Sigmoid colon (tissue), 7 donors: Measurements from ENCODE around the gene B4GALNT1. TPM values are rescaled to one million over a fixed set of nuclear protein-coding genes. Genes with fewer than 3 reads are reported as not detected.

Experiments used
- DNase-seq: peaks from one replicate; pipeline ENCODE4 v3.0.0-alpha.2; 2019
- H3K27ac ChIP-seq, 4 donors: fragments of 200-600 bp; sonication (generic); one replicate each; pipeline ENCODE4 v1.5.1; 2016 to 2019; ENCODE audit warnings: mild to moderate bottlenecking in 1 of 4
- H3K27me3 ChIP-seq, 3 donors: fragments of 200-600 bp; sonication (generic); one replicate each; pipeline ENCODE4 v1.5.1; 2019; ENCODE audit warnings: mild to moderate bottlenecking in 1 of 3
- H3K36me3 ChIP-seq, 4 donors: fragments of 200-600 bp; sonication (generic); one replicate each; pipeline ENCODE4 v1.5.1; 2016 to 2019
- H3K4me1 ChIP-seq, 4 donors: fragments of 200-600 bp; sonication (generic); one replicate each; pipeline ENCODE4 v1.5.1; 2017 to 2019
- H3K4me3 ChIP-seq, 4 donors: fragments of 200-600 bp; sonication (generic); one replicate each; pipeline ENCODE4 v1.5.1; 2017 to 2019; ENCODE audit warnings: mild to moderate bottlenecking in 2 of 4, moderate library complexity in 1 of 4
- H3K9me3 ChIP-seq, 4 donors: fragments of 200-600 bp in 3 of 4; sonication (generic) in 3 of 4; one replicate each; pipeline versions ENCODE4 v1.5.1 to v1.6.1; 2013 to 2019
- EP300 ChIP-seq, 4 donors: sonication (generic); formaldehyde crosslinking; IDR thresholded peaks; one replicate each; pipeline ENCODE4 v1.6.1; 2017; ENCODE audit warnings: antibody characterized with exemption in 4 of 4
- POLR2A ChIP-seq, 2 donors: fragments of 450-650 bp; IDR thresholded peaks; one replicate each; pipeline ENCODE4 v1.6.1; 2016; ENCODE audit warnings: antibody characterized with exemption in 2 of 2, mild to moderate bottlenecking in 2 of 2, moderate library complexity in 2 of 2
- POLR2AphosphoS5 ChIP-seq, 4 donors: sonication (generic); formaldehyde crosslinking; IDR thresholded peaks; one replicate each; pipeline ENCODE4 v1.6.1; 2017; ENCODE audit warnings: antibody characterized with exemption in 4 of 4
- WGBS, 2 donors: extraction: QIAGEN DNeasy Blood & Tissue Kit; methylation state at CpG; one replicate each; pipeline ENCODE4 v1.1.7; 2013; 5-methylcytosine and 5-hydroxymethylcytosine counted together
- intact Hi-C: fragments of 100-400 bp; cut with DNase I; formaldehyde crosslinking; loops from one replicate; pipeline ENCODE4 v1.15.1; 2023
- polyA plus RNA-seq, 3 donors: library from polyadenylated mRNA; stranded (reverse); fragments of 200-250 nt; gene quantifications; one replicate each; pipeline ENCODE4 v1.2.3, GENCODE V29; 2013
- total RNA-seq, 4 donors: library from RNA; depleted of rRNA; stranded (reverse); fragments of >200 nt; gene quantifications; one replicate each; pipeline ENCODE4 v1.1.0, GENCODE V29; 2016
- TF ChIP-seq, protein P1 (sequence below), 4 experiments: fragments of 450-650 bp in 3 of 4; fragments of 200-600 bp in 1 of 4; IDR thresholded peaks; one replicate each; pipeline ENCODE4 v1.5.1; 2016 to 2019; ENCODE audit warnings: antibody characterized with exemption in 4 of 4, mild to moderate bottlenecking in 3 of 4, moderate library complexity in 2 of 4
- donor health status: healthy with polysubstance abuse.
- donor health status: Bipolar disorder and iron deficiency.
- donor health status: healthy.

Gene B4GALNT1
- total and polyA plus RNA-seq, 7 donors: 0.99 to 4.4 (median 3.2) TPM; not detected in 2

- H3K9me3 ChIP-seq: no peaks in the 10 kb centered on the region
- H3K4me3 ChIP-seq: peak overlapping the region; percentile 67 to 95 (median 86)
- peak overlapping the region; percentile 96 to 97 (median 96) for H3K27ac ChIP-seq
- peak; percentile 93 for DNase-seq
- no peak for TF ChIP-seq EP300 (IDR thresholded peaks at IDR 0.05)
- peak in 3 of 4 donors; percentile 11 to 75 (median 65) for TF ChIP-seq POLR2AphosphoS5 (IDR thresholded peaks at IDR 0.05)
- peak in 1 of 2 donors; percentile 30 for TF ChIP-seq POLR2A (IDR thresholded peaks at IDR 0.05)
- H3K4me1 ChIP-seq: peaks cover 0 to 76% (median 68%) of the 10 kb centered on the region in 4 donors
- H3K36me3 ChIP-seq: peaks cover 6 to 43% (median 28%) of the 10 kb centered on the region in 4 donors
- H3K27me3 ChIP-seq: no peaks in the 10 kb centered on the region
- WGBS, 2 donors: 2 to 3% methylated on average over 29 of the region's 29 CpGs
- intact Hi-C loops: loop anchor here (2.0 to 5.0 kb wide), 2 partner anchors 88 to 524 kb away; partner anchors contain the start of genes DDIT3 and MBD6
These were observed 22.4 kb downstream of the B4GALNT1 start for GRCh38 chr12:57610554-57611107.

- peaks cover 0 to 37% (median 21%) of the 10 kb centered on the region in 4 donors for H3K36me3 ChIP-seq
- 31 to 34% methylated on average over 34 of the region's 34 CpGs for WGBS, 2 donors
These were observed 23.0 kb downstream of the B4GALNT1 start for GRCh38 chr12:57609781-57610553.

GRCh38 chr12:57609101-57609780 is 23.8 kb downstream of the B4GALNT1 start:
- no peak for DNase-seq
- TF ChIP-seq EP300 (IDR thresholded peaks at IDR 0.05) (no peak), POLR2AphosphoS5 (IDR thresholded peaks at IDR 0.05) (no peak), POLR2A (IDR thresholded peaks at IDR 0.05) (no peak)
- TF ChIP-seq, protein P1, sequence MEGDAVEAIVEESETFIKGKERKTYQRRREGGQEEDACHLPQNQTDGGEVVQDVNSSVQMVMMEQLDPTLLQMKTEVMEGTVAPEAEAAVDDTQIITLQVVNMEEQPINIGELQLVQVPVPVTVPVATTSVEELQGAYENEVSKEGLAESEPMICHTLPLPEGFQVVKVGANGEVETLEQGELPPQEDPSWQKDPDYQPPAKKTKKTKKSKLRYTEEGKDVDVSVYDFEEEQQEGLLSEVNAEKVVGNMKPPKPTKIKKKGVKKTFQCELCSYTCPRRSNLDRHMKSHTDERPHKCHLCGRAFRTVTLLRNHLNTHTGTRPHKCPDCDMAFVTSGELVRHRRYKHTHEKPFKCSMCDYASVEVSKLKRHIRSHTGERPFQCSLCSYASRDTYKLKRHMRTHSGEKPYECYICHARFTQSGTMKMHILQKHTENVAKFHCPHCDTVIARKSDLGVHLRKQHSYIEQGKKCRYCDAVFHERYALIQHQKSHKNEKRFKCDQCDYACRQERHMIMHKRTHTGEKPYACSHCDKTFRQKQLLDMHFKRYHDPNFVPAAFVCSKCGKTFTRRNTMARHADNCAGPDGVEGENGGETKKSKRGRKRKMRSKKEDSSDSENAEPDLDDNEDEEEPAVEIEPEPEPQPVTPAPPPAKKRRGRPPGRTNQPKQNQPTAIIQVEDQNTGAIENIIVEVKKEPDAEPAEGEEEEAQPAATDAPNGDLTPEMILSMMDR (IDR thresholded peaks at IDR 0.05): no peak
- Histone ChIP-seq H3K4me1 (peaks cover 0 to 70% (median 58%) of the 10 kb centered on the region in 4 donors), H3K27ac (peak overlapping the region; percentile 96 to 97 (median 96)), H3K36me3 (peaks cover 0 to 30% (median 18%) of the 10 kb centered on the region in 4 donors), H3K27me3 (no peaks in the 10 kb centered on the region), H3K4me3 (peak overlapping the region; percentile 67 to 95 (median 86)), H3K9me3 (no peaks in the 10 kb centered on the region)
- intact Hi-C loops: loop anchor here (5.0 kb wide), 1 partner anchor 62 kb away; the partner anchor contains the start of gene DCTN2
- 71 to 82% methylated on average over 19 of the region's 19 CpGs for WGBS, 2 donors

More at GRCh38 chr12:57609781-57610553, 23.0 kb downstream of the B4GALNT1 start:
- H3K9me3 ChIP-seq: no peaks in the 10 kb centered on the region
- peaks cover 0 to 76% (median 66%) of the 10 kb centered on the region in 4 donors for H3K4me1 ChIP-seq
- H3K27me3 ChIP-seq: no peaks in the 10 kb centered on the region
- H3K27ac ChIP-seq: peak overlapping the region; percentile 96 to 97 (median 96)
- H3K4me3 ChIP-seq: peak overlapping the region; percentile 67 to 95 (median 86)
- TF ChIP-seq EP300 (IDR thresholded peaks at IDR 0.05) (no peak), POLR2A (IDR thresholded peaks at IDR 0.05) (no peak), POLR2AphosphoS5 (IDR thresholded peaks at IDR 0.05) (no peak)
- TF ChIP-seq, protein P1 (IDR thresholded peaks at IDR 0.05): no peak
- intact Hi-C loops: loop anchor here (2.0 to 5.0 kb wide), 3 partner anchors 63 to 523 kb away; partner anchors contain the start of genes DCTN2, DDIT3 and MBD6
- DNase-seq: no peak

- TF ChIP-seq, protein P1 (IDR thresholded peaks at IDR 0.05): no peak
- TF ChIP-seq EP300 (IDR thresholded peaks at IDR 0.05) (no peak), POLR2A (IDR thresholded peaks at IDR 0.05) (no peak), POLR2AphosphoS5 (IDR thresholded peaks at IDR 0.05) (no peak)
- DNase-seq: no peak
- Histone ChIP-seq H3K27ac (peak overlapping the region; percentile 96 to 97 (median 96)), H3K27me3 (no peaks in the 10 kb centered on the region), H3K4me1 (peaks cover 0 to 65% (median 53%) of the 10 kb centered on the region in 4 donors), H3K9me3 (no peaks in the 10 kb centered on the region), H3K4me3 (no peak overlapping the region), H3K36me3 (peaks cover 0 to 23% (median 15%) of the 10 kb centered on the region in 4 donors)
- 87 to 90% methylated on average over 12 of the region's 12 CpGs for WGBS, 2 donors
- intact Hi-C loops: loop anchor here (5.0 kb wide), 1 partner anchor 61 kb away; the partner anchor contains the start of gene DCTN2
These were observed 24.9 kb downstream of the B4GALNT1 start for GRCh38 chr12:57607958-57608663.
